ENCODE results near the gene PCDHA3.

DNA sequence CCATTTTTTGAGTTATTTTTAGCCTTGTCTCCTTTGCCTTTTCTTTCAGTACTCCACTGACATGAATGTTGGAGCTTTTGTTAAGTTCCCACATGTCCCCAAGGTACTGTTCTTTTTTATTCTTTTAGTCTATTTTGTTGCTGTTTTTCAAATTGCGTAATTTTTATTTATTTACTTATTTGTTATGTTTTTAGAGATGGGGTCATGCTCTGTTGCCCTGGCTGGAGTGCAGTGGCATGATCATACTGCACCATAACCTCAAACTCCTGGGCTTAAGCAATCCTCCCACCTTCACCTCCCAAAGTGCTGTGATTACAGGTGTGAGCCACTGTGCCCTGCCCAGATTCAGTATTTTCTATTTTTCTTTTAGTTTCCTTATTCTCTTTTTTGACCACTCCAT, 20.3 kb upstream of the PCDHA3 start:
- TF ChIP-seq, protein P1, sequence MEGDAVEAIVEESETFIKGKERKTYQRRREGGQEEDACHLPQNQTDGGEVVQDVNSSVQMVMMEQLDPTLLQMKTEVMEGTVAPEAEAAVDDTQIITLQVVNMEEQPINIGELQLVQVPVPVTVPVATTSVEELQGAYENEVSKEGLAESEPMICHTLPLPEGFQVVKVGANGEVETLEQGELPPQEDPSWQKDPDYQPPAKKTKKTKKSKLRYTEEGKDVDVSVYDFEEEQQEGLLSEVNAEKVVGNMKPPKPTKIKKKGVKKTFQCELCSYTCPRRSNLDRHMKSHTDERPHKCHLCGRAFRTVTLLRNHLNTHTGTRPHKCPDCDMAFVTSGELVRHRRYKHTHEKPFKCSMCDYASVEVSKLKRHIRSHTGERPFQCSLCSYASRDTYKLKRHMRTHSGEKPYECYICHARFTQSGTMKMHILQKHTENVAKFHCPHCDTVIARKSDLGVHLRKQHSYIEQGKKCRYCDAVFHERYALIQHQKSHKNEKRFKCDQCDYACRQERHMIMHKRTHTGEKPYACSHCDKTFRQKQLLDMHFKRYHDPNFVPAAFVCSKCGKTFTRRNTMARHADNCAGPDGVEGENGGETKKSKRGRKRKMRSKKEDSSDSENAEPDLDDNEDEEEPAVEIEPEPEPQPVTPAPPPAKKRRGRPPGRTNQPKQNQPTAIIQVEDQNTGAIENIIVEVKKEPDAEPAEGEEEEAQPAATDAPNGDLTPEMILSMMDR (IDR thresholded peaks at IDR 0.05), result no peak
- TF ChIP-seq ZFX (IDR thresholded peaks at IDR 0.05; ENCODE audit: borderline replicate concordance), result no peak

Measured in 22Rv1 (cell line).